Astrocyte of the cerebellum (primary cell): ENCODE data around the gene BAHCC1.

Source experiments
- DNase-seq: peaks from one replicate; pipeline ENCODE4 v3.0.0-alpha.2; 2011; ENCODE audit warnings: low read depth
- H3K4me3 ChIP-seq: 2 replicates; pipeline ENCODE4 v1.5.1; 2011; ENCODE audit warnings: mild to moderate bottlenecking, low read depth, low read length, moderate library complexity
- CTCF ChIP-seq: IDR thresholded peaks from 2 replicates; pipeline ENCODE4 v1.5.1; 2012; ENCODE audit warnings: low read length, low read depth, moderate library complexity, mild to moderate bottlenecking; ENCODE audit errors: missing control alignments
- in situ Hi-C: cut with HindIII; loops from 2 replicates; pipeline ENCODE4 v1.10.0; 2017; ENCODE audit warnings: low sequenced_read_pairs

The BAHCC1 gene

GRCh38 chr17:81514489-81514738, 119.2 kb downstream of the BAHCC1 start:
- peak overlapping the region; percentile 68 for H3K4me3 ChIP-seq
- in situ Hi-C loops, result loop anchor here (5.0 kb wide), 1 partner anchor 112 kb away; no protein-coding TSS in a partner anchor
- no peak for TF ChIP-seq CTCF
- no peak for DNase-seq

GRCh38 chr17:81514739-81515529, 119.7 kb downstream of the BAHCC1 start:
- H3K4me3 ChIP-seq, result peak overlapping the region; percentile 68
- in situ Hi-C loops, result loop anchor here (5.0 kb wide), 2 partner anchors 52 to 113 kb away; no protein-coding TSS in a partner anchor
- TF ChIP-seq CTCF, result no peak
- DNase-seq, result peak; percentile 49

GRCh38 chr17:81515530-81516041, 120.3 kb downstream of the BAHCC1 start:
- no peak for DNase-seq

More at GRCh38 chr17:81515530-81516041, 120.3 kb downstream of the BAHCC1 start:
- peak overlapping the region; percentile 68 for H3K4me3 ChIP-seq
- no peak for TF ChIP-seq CTCF
- in situ Hi-C loops, result loop anchor here (5.0 kb wide), 1 partner anchor 52 kb away; no protein-coding TSS in a partner anchor
